MM.1S (cell line): ENCODE data around the gene ALDH3A1.

Source experiments
- DNase-seq: peaks from one replicate; pipeline ENCODE4 v3.0.0-alpha.2; 2015
- H2AFZ ChIP-seq: fragments of 300-600 bp; sonication (generic); 2 replicates; pipeline ENCODE4 v1.6.0; 2016; ENCODE audit warnings: antibody characterized with exemption, low read length
- H3F3A ChIP-seq: fragments of 300-600 bp; sonication (generic); 2 replicates; pipeline ENCODE4 v1.6.1; 2016; ENCODE audit warnings: mild to moderate bottlenecking, antibody characterized with exemption, low read length, moderate library complexity, mixed read lengths; ENCODE audit not compliant: insufficient read depth
- H3K27ac ChIP-seq: fragments of 300-600 bp; sonication (generic); 2 replicates; pipeline ENCODE4 v1.5.1; 2016; ENCODE audit warnings: mild to moderate bottlenecking, low read length
- H3K27me3 ChIP-seq: fragments of 300-600 bp; sonication (generic); replicated peaks from 2 replicates; pipeline ENCODE4 v1.6.0; 2016; ENCODE audit warnings: low read length; ENCODE audit not compliant: insufficient read depth
- H3K36me3 ChIP-seq: fragments of 300-600 bp; sonication (generic); replicated peaks from 2 replicates; pipeline ENCODE4 v1.6.1; 2016; ENCODE audit warnings: mild to moderate bottlenecking, low read length, mixed read lengths; ENCODE audit not compliant: insufficient read depth
- H3K4me1 ChIP-seq: fragments of 300-600 bp; sonication (generic); 2 replicates; pipeline ENCODE4 v1.6.1; 2016; ENCODE audit warnings: low read length, mixed read lengths
- H3K4me2 ChIP-seq: fragments of 300-600 bp; sonication (generic); 2 replicates; pipeline ENCODE4 v1.6.0; 2016; ENCODE audit warnings: low read depth, low read length
- H3K4me3 ChIP-seq: fragments of 300-600 bp; sonication (generic); 2 replicates; pipeline ENCODE4 v1.5.1; 2016; ENCODE audit warnings: low read length, mixed read lengths
- H3K79me2 ChIP-seq: fragments of 300-600 bp; sonication (generic); 2 replicates; pipeline ENCODE4 v1.6.1; 2016; ENCODE audit warnings: mixed run types, low read length, mixed read lengths
- H3K9ac ChIP-seq: fragments of 300-600 bp; sonication (generic); 2 replicates; pipeline ENCODE4 v1.6.1; 2016; ENCODE audit warnings: low read length, mixed read lengths
- H3K9me2 ChIP-seq: fragments of 300-600 bp; sonication (generic); replicated peaks from 2 replicates; pipeline ENCODE4 v1.6.1; 2016; ENCODE audit warnings: mild to moderate bottlenecking, low read length, mixed read lengths; ENCODE audit not compliant: insufficient read depth
- H3K9me3 ChIP-seq: fragments of 300-600 bp; sonication (generic); replicated peaks from 2 replicates; pipeline ENCODE4 v1.6.1; 2016; ENCODE audit warnings: mild to moderate bottlenecking, low read length, mixed read lengths; ENCODE audit not compliant: insufficient read depth
- H4K20me1 ChIP-seq: fragments of 300-600 bp; sonication (generic); 2 replicates; pipeline ENCODE4 v1.6.1; 2016; ENCODE audit warnings: mild to moderate bottlenecking, low read length, moderate library complexity, mixed read lengths; ENCODE audit not compliant: insufficient read depth
- EZH2 ChIP-seq: fragments of 300-600 bp; sonication (generic); optimal IDR thresholded peaks from 2 replicates; pipeline ENCODE3; 2017; ENCODE audit warnings: low read depth, mild to moderate bottlenecking, antibody characterized with exemption, low read length, mixed read lengths
- EZH2phosphoT487 ChIP-seq: fragments of 300-600 bp; sonication (generic); IDR thresholded peaks from 2 replicates; pipeline ENCODE4 v1.6.1; 2018; ENCODE audit warnings: antibody characterized with exemption, low read length
- TF ChIP-seq, protein P1 (sequence below): fragments of 300-600 bp; sonication (generic); IDR thresholded peaks from 2 replicates; pipeline ENCODE4 v1.5.1; 2016; ENCODE audit warnings: antibody characterized with exemption, low read length, mixed read lengths

ALDH3A1 gene

DNA sequence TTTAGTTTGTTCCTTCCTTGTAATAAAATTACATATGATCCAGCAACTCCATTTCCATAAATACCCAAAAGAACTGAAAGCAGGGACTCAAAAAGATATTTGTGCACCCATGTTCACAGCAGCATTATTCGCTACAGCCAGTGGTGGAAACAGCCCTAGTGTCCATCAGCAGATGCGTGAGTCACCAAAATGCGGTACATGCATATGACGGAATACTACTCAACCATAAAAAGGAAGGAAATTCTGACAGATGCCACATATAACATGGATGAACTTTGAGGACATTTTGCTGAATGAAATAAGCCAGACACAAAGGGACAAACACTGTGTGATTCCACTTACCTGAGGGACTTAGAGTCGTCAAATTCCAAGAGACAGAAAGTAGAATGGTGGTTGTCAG lies 22.6 kb downstream of the ALDH3A1 start:
- Histone ChIP-seq H2AFZ (no peak overlapping the region), H4K20me1 (no peaks in the 10 kb centered on the region), H3K9ac (no peak overlapping the region), H3K27ac (no peak overlapping the region), H3K27me3 (no peaks in the 10 kb centered on the region), H3K4me3 (no peak overlapping the region), H3F3A (no peaks in the 10 kb centered on the region), H3K9me2 (no peaks in the 10 kb centered on the region), H3K9me3 (no peaks in the 10 kb centered on the region), H3K36me3 (no peaks in the 10 kb centered on the region), H3K79me2 (no peaks in the 10 kb centered on the region), H3K4me2 (no peak overlapping the region), H3K4me1 (peaks cover 5% of the 10 kb centered on the region)
- TF ChIP-seq, protein P1, sequence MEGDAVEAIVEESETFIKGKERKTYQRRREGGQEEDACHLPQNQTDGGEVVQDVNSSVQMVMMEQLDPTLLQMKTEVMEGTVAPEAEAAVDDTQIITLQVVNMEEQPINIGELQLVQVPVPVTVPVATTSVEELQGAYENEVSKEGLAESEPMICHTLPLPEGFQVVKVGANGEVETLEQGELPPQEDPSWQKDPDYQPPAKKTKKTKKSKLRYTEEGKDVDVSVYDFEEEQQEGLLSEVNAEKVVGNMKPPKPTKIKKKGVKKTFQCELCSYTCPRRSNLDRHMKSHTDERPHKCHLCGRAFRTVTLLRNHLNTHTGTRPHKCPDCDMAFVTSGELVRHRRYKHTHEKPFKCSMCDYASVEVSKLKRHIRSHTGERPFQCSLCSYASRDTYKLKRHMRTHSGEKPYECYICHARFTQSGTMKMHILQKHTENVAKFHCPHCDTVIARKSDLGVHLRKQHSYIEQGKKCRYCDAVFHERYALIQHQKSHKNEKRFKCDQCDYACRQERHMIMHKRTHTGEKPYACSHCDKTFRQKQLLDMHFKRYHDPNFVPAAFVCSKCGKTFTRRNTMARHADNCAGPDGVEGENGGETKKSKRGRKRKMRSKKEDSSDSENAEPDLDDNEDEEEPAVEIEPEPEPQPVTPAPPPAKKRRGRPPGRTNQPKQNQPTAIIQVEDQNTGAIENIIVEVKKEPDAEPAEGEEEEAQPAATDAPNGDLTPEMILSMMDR = no peak
- TF ChIP-seq EZH2phosphoT487 (no peak), EZH2 (no peak)
- DNase-seq = no peak

DNA sequence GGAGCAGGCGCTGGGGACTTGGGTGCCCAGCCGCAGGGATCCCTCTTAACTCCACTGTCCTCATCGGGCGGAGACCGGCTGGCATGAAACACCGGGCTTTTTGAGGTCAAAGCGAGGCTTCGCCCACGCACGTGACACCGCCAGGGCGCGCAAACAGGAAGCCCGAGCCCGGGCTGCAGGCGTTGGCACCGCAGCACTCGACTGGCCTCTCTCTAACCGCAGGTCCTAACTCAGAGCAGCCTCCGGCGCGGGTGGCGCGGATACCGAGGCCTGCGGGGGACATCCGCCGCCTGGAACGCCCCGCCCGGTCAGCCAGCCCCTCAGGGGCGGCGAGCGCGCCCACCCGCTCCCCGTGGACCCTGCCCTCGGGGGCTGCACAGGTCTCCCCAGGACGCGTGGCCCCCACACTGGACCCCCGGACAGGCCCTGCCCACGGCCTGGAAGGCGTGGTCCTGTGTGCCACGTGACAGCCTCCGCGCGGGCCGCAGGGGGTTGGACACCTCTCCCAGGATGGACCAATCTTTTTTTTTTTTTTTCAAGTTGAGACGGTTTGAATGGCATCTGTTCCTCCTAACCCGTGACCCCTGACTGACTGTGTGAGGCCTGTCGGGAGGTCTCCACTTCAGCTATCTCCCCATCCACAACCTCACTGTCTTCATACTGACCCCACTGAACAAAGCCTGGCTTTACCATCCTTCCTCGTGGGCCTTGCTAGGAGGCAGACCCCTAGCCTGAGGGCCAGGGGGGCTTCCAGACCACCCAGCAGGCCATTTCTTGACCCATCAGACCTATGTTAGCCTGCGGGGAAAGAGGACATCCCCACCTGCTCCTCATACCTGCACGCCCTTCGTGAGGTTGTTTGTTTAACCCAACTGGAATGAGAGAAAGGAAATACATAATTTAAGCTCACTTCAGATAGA lies 23.3 kb downstream of the ALDH3A1 start:
- no peaks in the 10 kb centered on the region for H3F3A ChIP-seq
- no peaks in the 10 kb centered on the region for H3K27me3 ChIP-seq
- H3K4me3 ChIP-seq = peak overlapping the region; percentile 36; the same call in 1 of the 2 replicates
- H3K9me2 ChIP-seq = no peaks in the 10 kb centered on the region
- DNase-seq = peak; percentile 57
- H3K4me1 ChIP-seq = peaks cover 5% of the 10 kb centered on the region
- H4K20me1 ChIP-seq = no peaks in the 10 kb centered on the region
- TF ChIP-seq, protein P1 = no peak
- TF ChIP-seq EZH2phosphoT487 (no peak), EZH2 (no peak)
- no peaks in the 10 kb centered on the region for H3K9me3 ChIP-seq
- no peak overlapping the region for H3K27ac ChIP-seq
- peak overlapping the region; percentile 69 for H2AFZ ChIP-seq
- H3K4me2 ChIP-seq = peak overlapping the region; percentile 35; the same call in 1 of the 2 replicates
- no peak overlapping the region for H3K9ac ChIP-seq
- H3K36me3 ChIP-seq = no peaks in the 10 kb centered on the region
- no peaks in the 10 kb centered on the region for H3K79me2 ChIP-seq

DNA sequence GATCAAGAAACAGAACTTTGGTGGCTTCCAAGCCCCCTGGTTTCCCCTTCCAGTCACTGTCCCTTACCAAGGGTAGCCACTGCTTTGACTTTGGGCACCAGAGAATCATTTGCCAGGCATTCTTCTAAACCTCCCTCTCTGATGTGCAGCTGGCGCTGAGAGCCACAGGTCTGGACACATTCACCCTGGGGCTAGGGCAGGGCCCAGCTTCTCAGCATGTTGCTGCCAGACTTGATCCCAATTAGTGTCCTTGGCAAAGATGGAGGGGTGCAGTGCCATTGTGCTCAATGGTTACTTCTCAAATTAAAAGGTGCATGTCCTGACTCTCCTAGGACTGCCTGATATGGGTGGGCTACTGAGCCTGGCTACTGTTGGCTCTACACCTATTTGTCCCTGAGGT lies 24.1 kb downstream of the ALDH3A1 start:
- Histone ChIP-seq H3K27me3 (no peaks in the 10 kb centered on the region), H3K4me2 (peak overlapping the region; percentile 35; the same call in 1 of the 2 replicates), H3K9ac (no peak overlapping the region), H3K4me1 (peaks cover 5% of the 10 kb centered on the region), H2AFZ (peak overlapping the region; percentile 69), H3K9me3 (no peaks in the 10 kb centered on the region), H3K27ac (no peak overlapping the region), H3F3A (no peaks in the 10 kb centered on the region), H3K9me2 (no peaks in the 10 kb centered on the region), H3K4me3 (no peak overlapping the region), H3K79me2 (no peaks in the 10 kb centered on the region), H4K20me1 (no peaks in the 10 kb centered on the region), H3K36me3 (no peaks in the 10 kb centered on the region)
- TF ChIP-seq, protein P1 = no peak
- TF ChIP-seq EZH2 = no peak
- no peak for TF ChIP-seq EZH2phosphoT487
- no peak for DNase-seq
